Ascending aorta (tissue), 2 donors: ENCODE results near the gene CEP135. TPM values are rescaled to one million over a fixed set of nuclear protein-coding genes. Genes with fewer than 3 reads are reported as not detected.

Experiments used
- DNase-seq, 2 donors: peaks; one replicate each; pipeline ENCODE4 v3.0.0-alpha.2; 2019; ENCODE audit warnings: low spot score in 2 of 2
- H3K27ac ChIP-seq, 2 donors: fragments of 200-600 bp; sonication (generic); one replicate each; pipeline ENCODE4 v1.5.1; 2016 to 2017; ENCODE audit warnings: mild to moderate bottlenecking in 1 of 2
- H3K27me3 ChIP-seq: fragments of 200-600 bp; sonication (generic); one replicate; pipeline ENCODE4 v1.5.1; 2017
- H3K36me3 ChIP-seq, 2 donors: fragments of 200-600 bp; sonication (generic); one replicate each; pipeline ENCODE4 v1.5.1; 2016
- H3K4me1 ChIP-seq, 2 donors: fragments of 200-600 bp; sonication (generic); one replicate each; pipeline ENCODE4 v1.5.1; 2016 to 2017; ENCODE audit warnings: mild to moderate bottlenecking in 1 of 2
- H3K4me3 ChIP-seq, 2 donors: fragments of 200-600 bp; sonication (generic); one replicate each; pipeline ENCODE4 v1.5.1; 2016 to 2017; ENCODE audit warnings: mild to moderate bottlenecking in 1 of 2
- H3K9me3 ChIP-seq, 2 donors: fragments of 200-600 bp; sonication (generic); one replicate each; pipeline ENCODE4 v1.5.1; 2016
- CTCF ChIP-seq, 3 experiments: fragments of 200-600 bp in 2 of 3; fragments of 450-650 bp in 1 of 3; sonication (generic) in 2 of 3; IDR thresholded peaks; one replicate each; pipeline ENCODE4 v1.5.1; 2016 to 2019; ENCODE audit warnings: antibody characterized with exemption in 3 of 3, mild to moderate bottlenecking in 1 of 3, moderate library complexity in 1 of 3
- intact Hi-C: fragments of 100-400 bp; cut with DNase I; formaldehyde crosslinking; loops from one replicate; pipeline ENCODE4 v1.15.1; 2023
- total RNA-seq: library from RNA; depleted of rRNA; stranded (reverse); fragments of >200 nt; gene quantifications from one replicate; pipeline ENCODE4 v1.1.0, GENCODE V29; 2016

The CEP135 gene
- total RNA-seq, 1 donor from 2014 or later, result 0.53 TPM

- Histone ChIP-seq H3K4me3 (no peak overlapping the region), H3K27me3 (no peaks in the 10 kb centered on the region), H3K27ac (no peak overlapping the region), H3K4me1 (no peaks in the 10 kb centered on the region), H3K9me3 (no peaks in the 10 kb centered on the region), H3K36me3 (peaks cover 4 to 7% of the 10 kb centered on the region in 2 donors)
- intact Hi-C loops, result no loop called here
- TF ChIP-seq CTCF (IDR thresholded peaks at IDR 0.05), result no peak
- no peak for DNase-seq
Measured at GRCh38 chr4:55993994-55994663, 45.4 kb downstream of the CEP135 start.

- DNase-seq, result no peak
- Histone ChIP-seq H3K27me3 (no peaks in the 10 kb centered on the region), H3K36me3 (peaks cover 13 to 22% of the 10 kb centered on the region in 2 donors), H3K4me1 (no peaks in the 10 kb centered on the region), H3K9me3 (no peaks in the 10 kb centered on the region), H3K4me3 (no peak overlapping the region), H3K27ac (no peak overlapping the region)
- intact Hi-C loops, result no loop called here
- no peak for TF ChIP-seq CTCF (IDR thresholded peaks at IDR 0.05)
Measured at GRCh38 chr4:55996646-55997045, 47.9 kb downstream of the CEP135 start.

- peaks cover 0 to 5% of the 10 kb centered on the region in 2 donors for H3K9me3 ChIP-seq
- intact Hi-C loops, result no loop called here
- peaks cover 9 to 33% of the 10 kb centered on the region in 2 donors for H3K36me3 ChIP-seq
- H3K4me1 ChIP-seq, result no peaks in the 10 kb centered on the region
- no peak overlapping the region for H3K4me3 ChIP-seq
- DNase-seq, result no peak
- TF ChIP-seq CTCF (IDR thresholded peaks at IDR 0.05), result no peak
- H3K27ac ChIP-seq, result no peak overlapping the region
- no peaks in the 10 kb centered on the region for H3K27me3 ChIP-seq
Measured at GRCh38 chr4:56003606-56004005, 54.9 kb downstream of the CEP135 start.

- no peak for TF ChIP-seq CTCF (IDR thresholded peaks at IDR 0.05)
- Histone ChIP-seq H3K9me3 (peaks cover 0 to 5% of the 10 kb centered on the region in 2 donors), H3K27ac (no peak overlapping the region), H3K27me3 (no peaks in the 10 kb centered on the region), H3K4me1 (no peaks in the 10 kb centered on the region), H3K4me3 (no peak overlapping the region), H3K36me3 (peaks cover 13 to 35% of the 10 kb centered on the region in 2 donors)
- no peak for DNase-seq
- intact Hi-C loops, result no loop called here
Measured at GRCh38 chr4:56004235-56004634, 55.5 kb downstream of the CEP135 start.

GRCh38 chr4:56007154-56007553, 58.4 kb downstream of the CEP135 start:
- intact Hi-C loops, result no loop called here
- H3K4me1 ChIP-seq, result no peaks in the 10 kb centered on the region
- no peak overlapping the region for H3K27ac ChIP-seq
- H3K4me3 ChIP-seq, result no peak overlapping the region
- TF ChIP-seq CTCF (IDR thresholded peaks at IDR 0.05), result no peak
- H3K9me3 ChIP-seq, result peaks cover 0 to 5% of the 10 kb centered on the region in 2 donors
- peaks cover 15 to 46% of the 10 kb centered on the region in 2 donors for H3K36me3 ChIP-seq
- DNase-seq, result no peak
- no peaks in the 10 kb centered on the region for H3K27me3 ChIP-seq
